HepG2 (cell line): ENCODE data around the gene OXLD1.

Source experiments
- ATF3 ChIP-seq: sonication (generic); formaldehyde crosslinking; IDR thresholded peaks from 2 replicates; pipeline ENCODE4 v1.4.0; 2020; ENCODE audit warnings: missing genetic modification reagents
- CBX5 ChIP-seq: sonication (generic); formaldehyde crosslinking; IDR thresholded peaks from 2 replicates; pipeline ENCODE4 v1.4.0; 2020; ENCODE audit warnings: missing genetic modification reagents, borderline replicate concordance
- CTCF ChIP-seq: sonication (generic); formaldehyde crosslinking; IDR thresholded peaks from 2 replicates; pipeline ENCODE4 v1.5.0; 2020; ENCODE audit warnings: mild to moderate bottlenecking, missing genetic modification reagents, moderate library complexity
- KLF12 ChIP-seq: sonication (generic); formaldehyde crosslinking; IDR thresholded peaks from 2 replicates; pipeline ENCODE4 v1.4.0; 2020; ENCODE audit warnings: missing genetic modification reagents, borderline replicate concordance
- SMARCE1 ChIP-seq: fragments of 450-650 bp; IDR thresholded peaks from 2 replicates; pipeline ENCODE4 v1.6.1; 2017; ENCODE audit warnings: borderline replicate concordance
- ZBTB26 ChIP-seq: IDR thresholded peaks from 2 replicates; pipeline ENCODE4 v1.6.1; 2016; ENCODE audit warnings: missing compliant biosample characterization, missing genetic modification reagents, borderline replicate concordance
- ZHX1 ChIP-seq: sonication (generic); formaldehyde crosslinking; IDR thresholded peaks from 2 replicates; pipeline ENCODE4 v1.8.1; 2022; ENCODE audit warnings: low read depth, mild to moderate bottlenecking, missing genetic modification reagents
- ZNF766 ChIP-seq: sonication (generic); formaldehyde crosslinking; IDR thresholded peaks from 2 replicates; pipeline ENCODE4 v1.5.0; 2020; ENCODE audit warnings: missing genetic modification reagents, borderline replicate concordance

GRCh38 chr17:81647640-81648012, 18.8 kb downstream of the OXLD1 start:
- TF ChIP-seq CBX5 (CRISPR knock-in tag) = no peak
- TF ChIP-seq ATF3 (CRISPR knock-in tag) = no peak
- TF ChIP-seq ZBTB26 (CRISPR knock-in tag) = no peak
- no peak for TF ChIP-seq ZNF766 (CRISPR knock-in tag)
- TF ChIP-seq SMARCE1 = no peak
- TF ChIP-seq KLF12 (CRISPR knock-in tag) = no peak
- TF ChIP-seq CTCF (CRISPR knock-in tag) = no peak
- no peak for TF ChIP-seq ZHX1
